K562 (cell line): ENCODE measurements around the gene LAPTM5. TPM values are rescaled to one million over a fixed set of nuclear protein-coding genes. Genes with fewer than 3 reads are reported as not detected.

Experiments
- CEBPG ChIP-seq, 3 experiments: fragments of 200-800 bp in 1 of 3; sonication (Bioruptor generic) in 1 of 3; sonication (generic) in 1 of 3; formaldehyde crosslinking in 1 of 3; IDR thresholded peaks in 2 of 3; conservative IDR thresholded peaks in 1 of 3; 2 replicates each; pipeline versions ENCODE4 v1.6.1 to v1.8.0; 2016 to 2022; ENCODE audit warnings: missing compliant biosample characterization in 2 of 3, missing genetic modification characterization in 2 of 3, mild to moderate bottlenecking in 1 of 3, missing genetic modification reagents in 1 of 3
- CHCHD3 ChIP-seq: fragments of 250-450 bp; sonication (Bioruptor Pico); IDR thresholded peaks from 2 replicates; pipeline ENCODE4 v2.1.2; 2022; ENCODE audit warnings: mild to moderate bottlenecking
- DDX20 ChIP-seq: fragments of 450-650 bp; IDR thresholded peaks from 2 replicates; pipeline ENCODE4 v1.6.1; 2016; ENCODE audit warnings: missing genetic modification characterization, low read depth, mild to moderate bottlenecking, missing compliant biosample characterization, moderate library complexity
- DIDO1 ChIP-seq: fragments of 450-650 bp; IDR thresholded peaks from 2 replicates; pipeline ENCODE4 v1.6.1; 2016; ENCODE audit warnings: low read depth, missing biosample characterization, missing genetic modification characterization
- E2F6 ChIP-seq, 2 experiments: IDR thresholded peaks; 2 replicates each; pipeline ENCODE4 v1.6.1; 2011; ENCODE audit warnings: borderline replicate concordance in 1 of 2, control low read depth in 1 of 2, low read depth in 1 of 2, low read length in 1 of 2, mild to moderate bottlenecking in 1 of 2, mixed read lengths in 1 of 2, moderate library complexity in 1 of 2; ENCODE audit not compliant: insufficient read depth in 1 of 2, insufficient read length in 1 of 2, poor library complexity in 1 of 2, severe bottlenecking in 1 of 2; ENCODE audit errors: extremely low read depth in 1 of 2
- ELF2 ChIP-seq: fragments of 250-450 bp; sonication (Bioruptor Pico); IDR thresholded peaks from 2 replicates; pipeline ENCODE4 v1.5.0; 2021; ENCODE audit warnings: mild to moderate bottlenecking
- FOXM1 ChIP-seq, 2 experiments: fragments of 450-650 bp in 1 of 2; sonication (generic) in 1 of 2; formaldehyde crosslinking in 1 of 2; IDR thresholded peaks; 2 replicates each; pipeline versions ENCODE4 v1.6.1 to v1.9.0; 2017 to 2022; ENCODE audit warnings: low read depth in 2 of 2, mild to moderate bottlenecking in 2 of 2, missing genetic modification reagents in 1 of 2, moderate library complexity in 1 of 2
- FOXO4 ChIP-seq: fragments of 450-650 bp; formaldehyde crosslinking; IDR thresholded peaks from 2 replicates; pipeline ENCODE4 v1.4.0; 2020; ENCODE audit warnings: mild to moderate bottlenecking, moderate library complexity
- HINFP ChIP-seq: fragments of 450-650 bp; conservative IDR thresholded peaks from 2 replicates; pipeline ENCODE4 v1.6.1; 2016; ENCODE audit warnings: missing genetic modification characterization, low read depth, mild to moderate bottlenecking, control low read depth, missing compliant biosample characterization
- HNRNPK ChIP-seq: fragments of 200-400 bp; formaldehyde crosslinking; IDR thresholded peaks from one replicate; pipeline ENCODE4 v1.6.1; 2018; ENCODE audit warnings: mild to moderate bottlenecking, low read depth, low read length; ENCODE audit not compliant: poor library complexity, severe bottlenecking
- MECOM ChIP-seq: fragments of 250-450 bp; sonication (Bioruptor Pico); IDR thresholded peaks from 2 replicates; pipeline ENCODE4 v1.8.0; 2022; ENCODE audit warnings: inconsistent platforms
- MEF2A ChIP-seq: IDR thresholded peaks from 2 replicates; pipeline ENCODE4 v1.6.1; 2011; ENCODE audit warnings: low read depth, mild to moderate bottlenecking, low read length, moderate library complexity; ENCODE audit not compliant: control insufficient read depth
- NFE2L1 ChIP-seq: fragments of 450-650 bp; IDR thresholded peaks from 2 replicates; pipeline ENCODE4 v1.6.1; 2016; ENCODE audit warnings: missing genetic modification characterization, low read depth, mild to moderate bottlenecking, missing compliant biosample characterization, moderate library complexity, borderline replicate concordance
- TOE1 ChIP-seq, 2 experiments: fragments of 450-650 bp in 1 of 2; sonication (generic) in 1 of 2; formaldehyde crosslinking in 1 of 2; IDR thresholded peaks; 2 replicates each; pipeline versions ENCODE4 v1.7.1 to v1.8.0; 2016 to 2022; ENCODE audit warnings: borderline replicate concordance in 2 of 2, mild to moderate bottlenecking in 2 of 2, antibody characterized with exemption in 1 of 2, inconsistent platforms in 1 of 2, low read depth in 1 of 2, missing genetic modification reagents in 1 of 2, moderate library complexity in 1 of 2
- ZNF347 ChIP-seq: fragments of 450-650 bp; formaldehyde crosslinking; IDR thresholded peaks from 2 replicates; pipeline ENCODE4 v1.4.0; 2020; ENCODE audit warnings: low read depth, mild to moderate bottlenecking, moderate library complexity
- ZNF354B ChIP-seq: fragments of 250-450 bp; sonication (Bioruptor Pico); IDR thresholded peaks from 2 replicates; pipeline ENCODE4 v1.4.0; 2020
- polyA plus RNA-seq, 8 experiments: library from polyadenylated mRNA; depleted of rRNA in 4 of 8; stranded (reverse) in 5 of 8; unstranded in 3 of 8; fragments of >200 nt; fragmentation: Nextera tagmentation in 2 of 8; fragmentation: Illumina TruSeq in 1 of 8; extraction: Ambion mirVana in 2 of 8; extraction: Trizol in 1 of 8; gene quantifications; 2 replicates each; pipeline versions ENCODE4 v1.2.1 to v1.2.3, GENCODE V29; 2011 to 2014; ENCODE audit warnings: inconsistent platforms in 1 of 8, missing spikeins in 1 of 8
- total RNA-seq, 7 experiments: library from RNA; depleted of rRNA in 6 of 7; stranded (reverse); fragments of >200 nt in 6 of 7; fragmentation: Illumina TruSeq in 2 of 7; extraction: Trizol in 2 of 7; gene quantifications; 2 replicates each; pipeline versions ENCODE4 v1.2.1 to v1.2.3, GENCODE V29; 2011 to 2021; ENCODE audit warnings: low replicate concordance in 1 of 7

Gene LAPTM5
- total and polyA plus RNA-seq, 9 of the 15 experiments (the other 6 are each of a cell fraction or from before 2014, with no cell fraction given): 2.4 to 47.3 (median 20.3) TPM

GRCh38 chr1:30768159-30768829 lies 10.7 kb upstream of the LAPTM5 start (continued):
- no peak for TF ChIP-seq HINFP (tag)
- TF ChIP-seq FOXO4: 0 out of 2 replicates have a peak, but pooled peaks have one; percentile 51
- TF ChIP-seq HNRNPK: no peak
- TF ChIP-seq DDX20: no peak
- 0 out of 2 replicates have a peak, but pooled peaks have one; percentile 18 for TF ChIP-seq ELF2
- TF ChIP-seq TOE1 (IDR thresholded peaks at IDR 0.05; ENCODE audit: borderline replicate concordance): no peak
- no peak for TF ChIP-seq TOE1 (CRISPR knock-in tag; IDR thresholded peaks at IDR 0.05; ENCODE audit: borderline replicate concordance, low read depth)
- TF ChIP-seq DIDO1: no peak
- TF ChIP-seq MEF2A: no peak
- TF ChIP-seq FOXM1 (IDR thresholded peaks at IDR 0.05; ENCODE audit: low read depth): no peak
- TF ChIP-seq FOXM1 (CRISPR knock-in tag; IDR thresholded peaks at IDR 0.05; ENCODE audit: low read depth): no peak
- no peak for TF ChIP-seq ZNF354B (CRISPR knock-in tag)
- TF ChIP-seq E2F6 (IDR thresholded peaks at IDR 0.05; ENCODE audit: borderline replicate concordance in 1 of 2, extremely low read depth in 1 of 2, insufficient read depth in 1 of 2, insufficient read length in 1 of 2, low read depth in 1 of 2, low read length in 1 of 2, poor library complexity in 1 of 2, severe bottlenecking in 1 of 2): no peak
- no peak for TF ChIP-seq MECOM (CRISPR knock-in tag)
- peak; percentile 72 for TF ChIP-seq CEBPG (CRISPR knock-in tag; IDR thresholded peaks at IDR 0.05)
- no peak; a peak in 1 of 4 replicates for TF ChIP-seq CEBPG (tag; conservative IDR thresholded peaks at IDR 0.05 in 1 of 2, IDR thresholded peaks at IDR 0.05 in 1 of 2)
- TF ChIP-seq ZNF347: 0 out of 2 replicates have a peak, but pooled peaks have one; percentile 43
- no peak for TF ChIP-seq CHCHD3 (CRISPR knock-in tag)
- TF ChIP-seq NFE2L1 (tag): no peak
